HG03575 (cell line): ENCODE measurements around the gene RPS21.
"Not testable (repeated sequence)": the region's sequence is repeated elsewhere in the genome, so short reads cannot be mapped to it uniquely, and the experiment has no call there.

ENCODE experiments used
- ATAC-seq: cut with Tn5 transposase; IDR thresholded peaks from one replicate; pipeline ENCODE4 v1.9.1; 2021; ENCODE audit not compliant: unreplicated experiment, insufficient number of reproducible peaks, low FRiP score; ENCODE audit errors: extremely low read depth

Gene RPS21

GRCh38 chr20:62373631-62374179, 13.2 kb upstream of the RPS21 start:
- ATAC-seq, result not testable (repeated sequence)

- no peak for ATAC-seq
These were observed 12.4 kb upstream of the RPS21 start for GRCh38 chr20:62374331-62375152.

GRCh38 chr20:62376112-62377063, 10.5 kb upstream of the RPS21 start:
- no peak for ATAC-seq

- no peak for ATAC-seq
These were observed 9.8 kb upstream of the RPS21 start for GRCh38 chr20:62377064-62377461.

DNA sequence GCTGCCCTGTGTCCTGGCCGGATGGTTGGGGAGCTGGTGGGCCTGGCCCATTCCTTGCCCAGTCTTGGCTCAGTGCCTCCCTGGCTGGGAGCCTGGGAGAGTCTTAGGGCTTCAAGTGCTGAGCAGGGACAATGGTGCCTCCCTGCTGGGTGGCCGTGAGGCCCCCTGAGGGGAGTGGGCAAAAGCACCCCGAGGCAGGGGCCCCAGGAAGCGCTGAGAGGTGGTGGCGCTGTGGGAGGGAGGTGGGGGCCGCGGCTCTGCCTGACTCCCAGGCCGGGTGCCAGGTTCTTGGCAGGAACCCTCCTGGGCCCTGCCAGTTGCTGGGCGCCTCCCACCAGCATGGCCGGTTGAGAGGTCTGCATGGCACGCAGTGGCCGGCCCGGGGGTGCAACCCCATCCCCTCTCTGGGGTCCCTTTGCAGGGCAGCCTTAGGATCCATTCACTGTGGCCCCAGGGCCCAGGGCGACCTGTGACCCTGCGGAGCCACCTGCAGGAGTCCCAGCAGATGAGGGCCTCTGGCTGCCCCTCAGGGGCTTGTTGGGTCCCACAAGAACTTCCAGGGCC, 9.2 kb upstream of the RPS21 start:
- no peak for ATAC-seq

DNA sequence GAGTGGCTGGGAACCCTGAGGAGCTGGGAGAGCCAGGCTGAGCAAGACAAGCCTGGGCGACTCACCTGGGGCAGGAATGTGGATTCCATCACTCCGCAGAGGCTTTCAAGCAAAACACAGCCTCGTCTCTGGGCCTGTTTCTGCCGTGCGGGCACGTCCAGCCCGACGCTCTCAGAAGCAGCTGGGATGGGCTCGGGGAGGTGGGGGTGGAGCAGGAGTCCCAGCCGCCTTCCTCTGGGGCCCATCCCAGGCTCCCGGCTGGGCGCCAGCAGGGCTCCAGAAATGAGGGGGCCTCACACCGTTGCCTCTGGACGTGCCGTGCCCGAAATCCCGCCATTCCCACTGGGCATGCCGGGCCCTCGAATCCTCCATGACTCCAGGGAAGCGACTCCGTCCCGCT, 8.7 kb upstream of the RPS21 start:
- no peak for ATAC-seq

- no peak for ATAC-seq
These were observed 5.6 kb upstream of the RPS21 start for GRCh38 chr20:62381202-62381797.

DNA sequence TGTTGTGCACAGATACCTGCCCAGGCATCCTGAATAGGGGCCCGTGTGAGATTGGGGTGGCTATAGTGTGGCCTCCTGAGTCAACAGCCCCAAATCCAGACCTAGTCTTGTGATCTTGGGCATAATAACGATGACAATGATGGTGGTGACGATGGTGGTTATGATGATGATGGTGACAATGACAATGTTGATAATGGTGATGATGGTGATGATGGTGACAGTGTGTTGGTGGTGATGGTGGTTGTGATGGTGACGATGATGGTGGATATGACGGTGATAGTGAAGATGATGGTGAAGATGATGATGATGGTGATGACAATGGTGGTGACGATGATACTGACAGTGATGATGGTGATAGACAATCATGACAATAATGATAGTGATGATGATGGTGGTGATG, 5.1 kb upstream of the RPS21 start:
- no peak for ATAC-seq

DNA sequence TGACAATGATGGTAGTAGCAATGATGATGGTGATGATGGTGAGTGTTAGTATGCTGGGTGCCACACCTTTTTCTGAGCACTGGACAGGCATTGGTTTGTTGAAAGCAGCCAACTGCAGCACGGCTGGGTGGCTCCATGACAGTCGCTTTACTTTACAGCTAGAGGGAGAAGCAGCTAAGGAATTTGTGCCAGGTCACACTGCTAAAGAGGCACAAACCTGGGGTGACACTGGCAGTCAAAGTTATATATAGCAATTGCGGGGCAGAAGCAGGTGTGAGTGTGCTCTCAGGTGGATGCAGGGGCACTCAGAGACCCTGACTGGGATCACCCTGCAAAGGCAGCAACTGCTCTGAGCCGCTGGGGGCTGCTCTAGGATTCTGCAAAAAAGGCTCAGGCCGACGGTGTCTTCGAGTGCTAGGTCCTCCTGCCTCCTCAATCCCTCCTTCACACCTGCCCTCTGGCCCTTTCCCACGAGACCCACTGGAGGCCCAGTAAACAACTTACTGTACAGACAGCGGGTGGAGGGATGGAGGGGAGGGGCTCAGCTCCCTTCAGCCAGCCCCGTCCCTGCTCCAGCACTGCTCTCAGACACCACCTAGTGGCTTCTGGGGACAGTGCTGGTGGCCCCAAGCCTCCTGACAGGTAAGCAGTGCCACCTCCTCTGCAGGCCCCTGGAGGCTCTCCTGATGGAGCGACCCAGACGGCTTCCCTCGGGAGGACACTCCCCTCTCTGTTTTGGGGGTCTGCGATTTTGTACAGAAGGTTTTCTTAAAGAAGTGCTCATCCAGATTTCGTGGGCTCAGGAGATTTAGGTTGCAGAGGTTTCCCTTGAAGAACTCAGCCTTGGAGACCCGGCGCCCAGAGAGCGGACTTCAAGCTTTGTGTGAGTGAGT, 4.4 kb upstream of the RPS21 start:
- no peak for ATAC-seq

GRCh38 chr20:62387219-62387913, 463 bp downstream of the RPS21 start:
- no peak for ATAC-seq

GRCh38 chr20:62387933-62388635, 1.2 kb downstream of the RPS21 start:
- no peak for ATAC-seq

DNA sequence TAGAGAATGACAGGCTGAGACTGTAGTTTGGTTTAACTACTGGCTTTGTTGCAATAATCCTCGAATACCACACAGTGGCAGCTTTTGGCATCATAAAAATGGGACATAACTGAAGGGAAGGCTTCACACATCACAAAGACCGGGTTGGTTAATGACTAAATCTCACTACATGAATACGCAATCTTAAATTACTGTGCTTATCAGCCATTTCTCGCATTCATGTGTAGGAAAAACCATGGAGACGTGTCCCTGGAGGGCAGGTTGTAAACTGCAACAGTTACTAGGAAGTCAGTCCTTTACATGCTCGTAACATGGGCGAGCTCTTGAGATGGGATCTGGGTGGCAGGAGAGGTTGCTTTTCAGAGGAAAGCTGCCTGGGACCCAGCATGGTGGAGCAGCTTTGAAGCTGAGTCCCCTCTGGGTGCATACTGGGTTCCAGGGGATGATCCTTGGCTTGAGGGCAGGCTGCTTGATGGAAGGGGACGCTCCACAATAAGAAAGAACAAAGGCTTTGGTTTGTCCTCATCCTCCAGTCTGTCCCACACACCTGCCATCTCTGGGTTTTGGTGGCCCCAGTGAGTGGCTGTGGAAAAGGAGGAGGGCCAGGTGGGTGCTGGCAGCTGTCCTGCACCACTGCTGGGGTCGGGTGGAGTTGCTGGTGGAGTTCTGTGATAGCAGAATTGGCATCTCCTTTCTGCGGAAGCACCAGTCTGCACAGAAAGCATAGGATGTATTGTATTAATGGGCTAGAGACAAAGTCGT, 2.1 kb downstream of the RPS21 start:
- ATAC-seq, result no peak

GRCh38 chr20:62389601-62390087, 2.7 kb downstream of the RPS21 start:
- ATAC-seq, result no peak

DNA sequence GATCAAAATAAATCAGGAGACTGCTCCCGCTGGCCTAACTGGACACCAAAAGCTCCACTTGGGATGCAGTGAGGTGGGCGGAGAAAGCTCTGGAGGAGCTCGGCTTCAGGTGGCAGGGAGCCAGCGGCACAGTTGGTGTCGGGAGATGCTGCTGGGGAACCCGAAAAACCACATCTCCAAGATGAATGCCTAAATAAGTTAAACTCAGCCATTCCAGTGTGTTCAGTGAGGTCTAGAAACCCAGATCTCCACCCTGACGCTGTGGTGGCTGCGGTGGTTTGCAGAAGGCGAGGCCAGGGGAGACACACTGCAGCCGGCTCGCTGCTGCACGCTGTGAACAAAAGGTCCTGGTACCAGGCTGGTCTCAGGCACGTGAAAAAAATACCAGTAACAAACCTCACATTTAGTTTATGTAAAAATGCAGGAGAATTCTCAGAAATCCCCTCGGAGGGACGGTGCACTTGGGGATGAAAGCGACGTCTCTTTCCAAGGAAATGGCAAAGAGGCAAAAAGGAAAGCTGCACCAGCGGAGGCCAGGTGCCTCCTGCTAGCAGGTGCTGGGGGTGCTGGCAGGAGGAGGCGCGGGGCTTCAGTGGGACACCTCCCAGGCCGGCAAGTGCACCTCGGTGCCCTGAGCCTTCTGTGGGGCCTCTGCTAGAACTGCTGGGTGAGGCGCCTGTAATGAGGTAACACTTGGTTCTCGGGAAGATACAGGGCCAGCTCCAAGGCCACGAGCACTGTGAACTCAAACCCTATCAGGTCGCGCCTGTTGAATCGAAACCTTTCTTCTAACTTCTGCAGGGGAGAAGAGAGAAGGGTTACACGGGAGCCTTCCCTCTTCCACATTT, 3.6 kb downstream of the RPS21 start:
- ATAC-seq, result no peak
